CD4-positive, alpha-beta T cell treated with Interleukin-15 for 1 hour (primary cell): Measurements from ENCODE around the gene PDCD1.
"Not testable (repeated sequence)": the region's sequence is repeated elsewhere in the genome, so short reads cannot be mapped to it uniquely, and the experiment has no call there.

Experiments
- DNase-seq: peaks from one replicate; pipeline ENCODE4 v3.0.0-alpha.2; 2020

Gene PDCD1

GRCh38 chr2:241823531-241824437, 34.9 kb downstream of the PDCD1 start:
- not testable (repeated sequence) for DNase-seq

GRCh38 chr2:241822264-241822623, 36.5 kb downstream of the PDCD1 start:
- no peak for DNase-seq

- no peak for DNase-seq
These were observed 37.0 kb downstream of the PDCD1 start for GRCh38 chr2:241821460-241822263.

- DNase-seq, result no peak
These were observed 37.9 kb downstream of the PDCD1 start for GRCh38 chr2:241820625-241821384.

GRCh38 chr2:241819947-241820624, 38.6 kb downstream of the PDCD1 start:
- DNase-seq, result not testable (repeated sequence)

GRCh38 chr2:241818943-241819270, 39.8 kb downstream of the PDCD1 start:
- no peak for DNase-seq

- no peak for DNase-seq
These were observed 40.3 kb downstream of the PDCD1 start for GRCh38 chr2:241818229-241818942.

GRCh38 chr2:241817821-241818215, 40.9 kb downstream of the PDCD1 start:
- not testable (repeated sequence) for DNase-seq

GRCh38 chr2:241817126-241817820, 41.4 kb downstream of the PDCD1 start:
- DNase-seq, result no peak

GRCh38 chr2:241816431-241817121, 42.1 kb downstream of the PDCD1 start:
- no peak for DNase-seq

GRCh38 chr2:241815477-241816430, 42.9 kb downstream of the PDCD1 start:
- DNase-seq, result no peak

- no peak for DNase-seq
These were observed 43.8 kb downstream of the PDCD1 start for GRCh38 chr2:241814643-241815476.

GRCh38 chr2:241814393-241814642, 44.4 kb downstream of the PDCD1 start:
- DNase-seq, result no peak

- DNase-seq, result peak; percentile 43
These were observed 44.9 kb downstream of the PDCD1 start for GRCh38 chr2:241813644-241814392.

- DNase-seq, result no peak
These were observed 45.7 kb downstream of the PDCD1 start for GRCh38 chr2:241812730-241813643.

- DNase-seq, result no peak
These were observed 46.6 kb downstream of the PDCD1 start for GRCh38 chr2:241811952-241812729.
